ENCODE results near the gene AKIRIN2.

The AKIRIN2 gene

DNA sequence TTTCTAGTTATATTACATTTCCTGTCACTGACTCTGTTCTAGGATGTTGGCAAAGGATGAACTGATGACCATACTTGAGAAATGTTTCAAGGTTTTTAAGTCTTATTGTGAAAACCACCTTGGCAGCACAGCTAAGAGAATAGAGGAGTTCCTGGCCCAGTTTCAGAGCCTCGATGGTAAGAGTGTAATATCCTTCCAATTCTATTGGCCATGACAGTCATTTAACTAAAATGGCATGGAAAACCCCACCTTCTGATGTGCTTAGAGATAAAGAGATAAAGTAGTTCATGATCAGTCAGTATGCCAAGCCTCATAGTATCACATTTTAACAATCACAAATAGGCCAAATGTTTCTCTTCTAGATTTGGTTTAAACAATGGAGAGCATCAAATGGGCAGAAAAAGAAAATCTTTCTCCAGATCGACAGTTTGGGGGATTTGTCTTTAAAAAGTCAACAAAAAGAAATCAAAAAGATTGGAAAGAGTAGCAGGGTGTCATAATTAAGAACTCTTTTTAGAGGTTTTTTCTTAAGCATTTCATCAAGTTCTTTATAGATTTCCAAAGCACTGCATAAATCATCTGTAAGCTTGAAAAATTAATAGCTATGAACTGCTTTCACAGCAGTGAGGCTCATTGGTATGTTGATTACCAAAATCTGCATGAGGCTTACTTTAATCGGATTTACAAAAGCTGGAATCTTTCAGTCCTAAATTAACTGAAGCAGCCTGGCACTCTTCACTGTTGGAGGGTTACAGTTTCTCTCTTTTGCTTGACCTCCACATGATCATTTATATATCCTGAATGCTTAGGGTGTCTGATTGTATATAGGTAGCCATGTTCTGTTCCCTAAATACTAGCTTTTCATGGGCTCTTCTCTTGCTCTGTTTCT, 48.7 kb downstream of the AKIRIN2 start:
- no peak for DNase-seq

DNA sequence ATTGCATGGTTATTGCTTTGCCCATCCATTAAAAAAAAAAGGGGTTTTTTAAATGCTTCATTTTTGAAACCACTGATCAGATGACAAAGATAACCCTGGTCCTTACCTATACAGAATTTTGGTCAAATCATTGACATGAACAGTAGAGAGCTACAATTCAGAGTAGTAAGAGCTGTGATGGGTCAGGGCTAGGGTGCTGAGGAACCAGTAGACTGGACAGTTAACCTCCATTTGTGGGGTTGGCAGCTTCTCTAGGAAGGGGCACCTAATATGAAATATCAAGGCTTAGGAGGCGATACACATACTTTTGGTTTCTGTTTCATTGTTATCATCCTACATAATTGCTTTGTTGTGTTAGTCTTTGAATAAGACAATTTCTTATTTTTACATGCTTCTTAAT, 57.0 kb downstream of the AKIRIN2 start:
- no peak for DNase-seq

DNA sequence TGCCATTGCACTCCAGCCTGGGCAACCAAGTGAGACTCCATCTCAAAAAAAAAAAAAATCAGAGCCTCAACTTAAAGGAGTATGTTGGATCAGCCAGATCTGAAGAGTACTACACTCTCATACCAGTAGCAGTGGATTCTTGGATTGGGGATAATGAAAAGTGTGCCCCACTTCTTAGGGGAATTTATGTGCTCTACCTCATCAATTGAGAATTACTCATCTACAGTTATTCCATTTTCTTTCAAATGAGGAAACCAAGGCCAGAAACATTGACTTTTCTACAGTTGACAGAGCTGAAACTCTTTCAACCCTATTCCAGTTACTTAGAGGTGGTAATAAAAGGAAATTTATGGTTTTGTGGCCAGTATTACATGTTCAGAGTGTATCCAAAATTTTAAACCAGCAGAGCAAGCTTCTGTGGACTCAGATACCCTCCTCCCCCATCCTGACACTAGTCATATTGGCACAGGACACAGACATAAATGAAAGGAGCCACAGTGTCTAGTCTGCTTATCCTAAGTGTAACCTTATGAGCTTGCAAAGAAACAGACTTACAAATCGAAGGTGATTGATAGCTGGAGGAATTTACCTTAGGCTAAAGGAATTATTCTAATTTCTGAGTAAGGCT, 60.9 kb downstream of the AKIRIN2 start:
- DNase-seq, result no peak

DNA sequence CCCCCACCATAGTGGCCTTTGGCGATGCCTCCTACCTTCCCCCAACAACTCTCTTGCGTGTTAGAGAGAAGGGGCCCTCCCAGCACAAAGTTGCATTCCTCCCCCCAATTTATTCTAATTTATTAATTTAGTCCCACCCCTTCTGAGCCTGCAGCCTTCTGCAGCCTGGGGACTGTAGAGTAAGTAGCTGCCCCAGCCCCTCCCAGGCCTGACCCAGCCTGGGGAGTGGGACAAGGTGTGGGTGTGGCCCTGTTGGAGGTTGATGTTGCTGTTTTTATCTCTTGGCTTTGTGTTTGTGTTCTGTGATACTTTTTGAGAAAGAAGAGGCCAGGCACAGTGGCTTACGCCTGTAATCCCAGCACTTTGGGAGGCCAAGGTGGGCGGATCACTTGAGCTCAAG, 62.7 kb downstream of the AKIRIN2 start:
- DNase-seq, result no peak

DNA sequence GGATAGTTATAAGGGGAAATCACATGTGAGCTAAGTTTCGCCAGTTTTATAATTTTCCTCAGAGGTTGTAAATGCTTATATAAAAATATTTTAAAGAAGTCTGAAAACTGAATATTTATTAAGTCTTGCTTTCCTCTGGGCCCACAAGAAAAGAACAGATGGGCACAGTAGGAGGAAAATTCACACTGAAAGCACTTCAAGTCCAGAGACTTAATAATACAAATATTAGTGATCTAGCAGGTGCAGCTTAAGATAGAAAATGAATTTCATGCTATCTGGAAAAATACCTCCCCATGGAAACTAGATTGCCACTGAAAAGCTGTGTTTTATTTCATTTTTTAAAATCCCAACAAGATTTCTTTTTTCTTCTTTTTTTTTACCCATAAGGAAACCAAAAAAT, 64.9 kb downstream of the AKIRIN2 start:
- no peak for DNase-seq

DNA sequence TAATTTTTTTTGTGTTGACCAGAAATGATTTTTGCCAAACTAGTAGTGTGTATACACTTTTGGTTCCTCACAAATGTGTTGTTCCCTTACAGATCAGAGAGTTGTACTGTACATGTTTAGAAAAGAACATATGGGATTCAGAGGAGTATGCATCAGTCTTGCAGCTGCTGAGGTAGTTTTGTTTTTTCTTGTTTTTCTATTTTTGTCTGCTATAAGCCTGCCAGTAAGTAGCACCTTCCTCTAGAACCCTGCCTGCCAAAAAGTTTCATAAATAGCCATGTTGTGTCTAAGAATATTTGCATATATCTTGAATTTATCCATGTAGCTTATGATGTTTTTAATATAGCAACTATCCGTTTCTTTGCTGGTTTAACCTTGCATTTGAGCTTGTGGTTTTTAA, 65.7 kb downstream of the AKIRIN2 start:
- DNase-seq, result no peak

DNA sequence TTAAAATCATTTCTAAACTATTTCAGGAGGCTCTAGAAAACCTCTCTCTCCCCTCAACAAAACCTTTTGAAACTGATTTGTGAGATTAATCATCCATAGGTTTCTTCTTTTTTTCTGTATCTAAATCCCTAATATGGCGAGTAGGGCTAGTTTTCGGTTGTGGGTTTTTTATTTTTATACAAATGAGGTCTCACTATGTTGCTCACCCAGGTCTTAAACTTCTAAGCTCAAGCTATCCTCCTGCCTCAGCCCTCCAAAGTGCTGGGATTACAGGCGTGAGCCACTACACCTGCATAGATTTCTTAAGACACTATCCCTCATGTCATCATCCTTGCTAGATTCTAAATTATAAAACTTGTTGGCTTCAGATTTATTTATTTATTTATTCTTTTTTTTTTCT, 68.2 kb downstream of the AKIRIN2 start:
- no peak for DNase-seq

DNA sequence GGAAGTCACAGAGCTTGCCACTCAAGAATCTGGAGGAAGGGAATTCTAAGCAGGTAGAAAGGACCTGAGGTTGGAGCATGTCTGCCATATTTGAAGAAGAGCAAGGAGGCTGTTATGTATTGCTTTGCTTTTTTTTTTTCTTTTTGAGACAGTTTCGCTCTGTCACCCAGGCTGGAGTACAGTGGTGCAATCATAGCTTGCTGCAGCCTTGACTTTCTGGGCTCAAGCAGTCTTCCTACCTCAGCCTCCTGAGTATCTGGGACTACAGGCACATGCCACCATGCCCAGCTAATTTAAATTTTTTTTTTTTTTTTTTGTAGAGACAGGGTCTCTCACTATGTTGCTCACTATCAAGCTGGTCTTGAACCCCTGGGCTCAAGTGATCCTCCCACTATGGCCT, 71.3 kb downstream of the AKIRIN2 start:
- no peak for DNase-seq

- DNase-seq, result no peak
Observed at GRCh38 chr6:87628881-87629280, 73.2 kb downstream of the AKIRIN2 start.

DNA sequence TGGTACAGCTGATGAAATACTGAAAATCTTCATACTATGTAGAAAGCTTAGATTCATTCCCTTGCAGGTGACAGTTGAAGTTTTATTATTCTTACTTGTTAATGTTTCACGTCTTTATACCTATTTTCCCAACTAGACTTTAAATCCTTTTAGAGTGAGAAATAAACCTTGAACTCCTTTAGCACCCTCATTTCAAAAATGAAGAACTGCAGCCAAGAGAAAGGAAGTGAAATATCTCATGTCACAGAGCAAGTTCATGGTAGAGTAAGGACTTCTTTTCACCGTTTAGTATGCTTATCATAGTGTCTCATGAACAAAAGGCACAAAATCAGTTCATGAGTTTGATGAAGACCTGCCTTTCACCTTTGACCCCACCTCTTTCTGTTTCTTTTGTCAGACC, 73.6 kb downstream of the AKIRIN2 start:
- DNase-seq, result no peak

Data from right hindlimb (tissue), 1 donor.